WI38 (cell line): Measurements from ENCODE around the gene NAPB.

ENCODE experiments used
- H3K4me3 ChIP-seq: 2 replicates; pipeline ENCODE4 v1.5.1; 2011; ENCODE audit warnings: low read depth, mild to moderate bottlenecking, control low read depth, low read length
- CTCF ChIP-seq: IDR thresholded peaks from 2 replicates; pipeline ENCODE4 v1.5.1; 2012; ENCODE audit warnings: low read depth, mild to moderate bottlenecking, control low read depth, low read length

Gene NAPB

GRCh38 chr20:23446505-23446904, 25.2 kb upstream of the NAPB start:
- no peak overlapping the region for H3K4me3 ChIP-seq

GRCh38 chr20:23445596-23446217, 24.4 kb upstream of the NAPB start:
- H3K4me3 ChIP-seq: no peak overlapping the region
- TF ChIP-seq CTCF: no peak

More at GRCh38 chr20:23446505-23446904, 25.2 kb upstream of the NAPB start:
- TF ChIP-seq CTCF: peak; percentile 35

- no peak overlapping the region for H3K4me3 ChIP-seq
- TF ChIP-seq CTCF: no peak
These were observed 23.6 kb upstream of the NAPB start for GRCh38 chr20:23444859-23445258.

- no peak for TF ChIP-seq CTCF
- H3K4me3 ChIP-seq: no peak overlapping the region
These were observed 21.1 kb upstream of the NAPB start for GRCh38 chr20:23442436-23442835.

- no peak overlapping the region for H3K4me3 ChIP-seq
- TF ChIP-seq CTCF: peak; percentile 83
These were observed 20.6 kb upstream of the NAPB start for GRCh38 chr20:23441850-23442313.

- no peak for TF ChIP-seq CTCF
- H3K4me3 ChIP-seq: no peak overlapping the region
These were observed 18.7 kb upstream of the NAPB start for GRCh38 chr20:23440004-23440403.

GRCh38 chr20:23438661-23439060, 17.4 kb upstream of the NAPB start:
- no peak overlapping the region for H3K4me3 ChIP-seq
- TF ChIP-seq CTCF: no peak
